CD8-positive, alpha-beta memory T cell (primary cell): ENCODE measurements around the gene VARS1. TPM values are rescaled to one million over a fixed set of nuclear protein-coding genes. Genes with fewer than 3 reads are reported as not detected.
"Not testable (repeated sequence)": the region's sequence is repeated elsewhere in the genome, so short reads cannot be mapped to it uniquely, and the experiment has no call there.

ENCODE experiments used
- CTCF ChIA-PET: fragments of 350-600 bp; sonication (Branson Sonifier 250); formaldehyde crosslinking; loops from one replicate; lab custom pipeline; 2021; ENCODE audit warnings: antibody characterized with exemption; lab: Charles Lee
- POLR2A ChIA-PET: fragments of 350-600 bp; sonication (Branson Sonifier 250); formaldehyde crosslinking; loops from one replicate; lab custom pipeline; 2021; ENCODE audit warnings: antibody characterized with exemption; lab: Charles Lee
- DNase-seq, 5 donors: peaks; one replicate each; pipeline versions ENCODE4 v3.0.0 to v3.0.0-alpha.2; 2020 to 2022; ENCODE audit warnings: mixed read lengths in 1 of 5
- H3K27ac ChIP-seq: one replicate; pipeline ENCODE4 v1.7.0; 2013; ENCODE audit warnings: low read depth, mild to moderate bottlenecking, low read length, moderate library complexity
- H3K27me3 ChIP-seq: 2 replicates; pipeline ENCODE4 v1.7.0; 2013; ENCODE audit warnings: low read length, mild to moderate bottlenecking; ENCODE audit not compliant: insufficient read depth, poor library complexity, severe bottlenecking
- H3K36me3 ChIP-seq: 2 replicates; pipeline ENCODE4 v1.7.0; 2013; ENCODE audit warnings: mild to moderate bottlenecking, low read length, moderate library complexity; ENCODE audit not compliant: insufficient read depth
- H3K4me1 ChIP-seq: 2 replicates; pipeline ENCODE4 v1.7.0; 2013; ENCODE audit warnings: mild to moderate bottlenecking, low read length, moderate library complexity; ENCODE audit not compliant: insufficient read depth
- H3K4me3 ChIP-seq: 2 replicates; pipeline ENCODE4 v1.7.0; 2013; ENCODE audit warnings: mild to moderate bottlenecking, low read length
- H3K9me3 ChIP-seq: 2 replicates; pipeline ENCODE4 v1.7.0; 2013; ENCODE audit warnings: mild to moderate bottlenecking, low read length
- H3K27ac Mint-ChIP-seq, 8 donors: one replicate each; pipeline ENCODE4 v1.8.0; 2020 to 2021; ENCODE audit warnings: mixed read lengths in 8 of 8, mild to moderate bottlenecking in 6 of 8, inconsistent platforms in 3 of 8, moderate library complexity in 3 of 8
- H3K27me3 Mint-ChIP-seq, 2 donors: one replicate each; pipeline ENCODE4 v1.8.0; 2020 to 2021; ENCODE audit warnings: mixed read lengths in 2 of 2, mild to moderate bottlenecking in 1 of 2, moderate library complexity in 1 of 2
- H3K36me3 Mint-ChIP-seq, 3 donors: one replicate each; pipeline ENCODE4 v1.8.0; 2020 to 2021; ENCODE audit warnings: mixed read lengths in 3 of 3, inconsistent platforms in 1 of 3, mild to moderate bottlenecking in 1 of 3
- H3K4me1 Mint-ChIP-seq, 3 donors: one replicate each; pipeline ENCODE4 v1.8.0; 2020 to 2021; ENCODE audit warnings: mixed read lengths in 3 of 3, inconsistent platforms in 1 of 3, mild to moderate bottlenecking in 1 of 3
- H3K4me3 Mint-ChIP-seq, 7 donors: one replicate each; pipeline ENCODE4 v1.8.0; 2020 to 2021; ENCODE audit warnings: mixed read lengths in 7 of 7, mild to moderate bottlenecking in 6 of 7, moderate library complexity in 4 of 7, inconsistent platforms in 2 of 7
- H3K9me3 Mint-ChIP-seq, 5 donors: one replicate each; pipeline ENCODE4 v1.8.0; 2020 to 2022; ENCODE audit warnings: mixed read lengths in 5 of 5, mild to moderate bottlenecking in 3 of 5, moderate library complexity in 2 of 5, inconsistent platforms in 1 of 5
- polyA plus RNA-seq: library from polyadenylated mRNA; unstranded; fragments of 300-500 nt; fragmentation: Illumina TruSeq; gene quantifications from one replicate; pipeline ENCODE4 v1.2.3, GENCODE V29; 2021
- total RNA-seq, 2 experiments: library from RNA; stranded (reverse); gene quantifications; one replicate each; pipeline ENCODE4 v1.2.3, GENCODE V29; 2021

The VARS1 gene
- total and polyA plus RNA-seq, 3 experiments from 2014 or later = 47.5 to 180 (median 179) TPM

DNA sequence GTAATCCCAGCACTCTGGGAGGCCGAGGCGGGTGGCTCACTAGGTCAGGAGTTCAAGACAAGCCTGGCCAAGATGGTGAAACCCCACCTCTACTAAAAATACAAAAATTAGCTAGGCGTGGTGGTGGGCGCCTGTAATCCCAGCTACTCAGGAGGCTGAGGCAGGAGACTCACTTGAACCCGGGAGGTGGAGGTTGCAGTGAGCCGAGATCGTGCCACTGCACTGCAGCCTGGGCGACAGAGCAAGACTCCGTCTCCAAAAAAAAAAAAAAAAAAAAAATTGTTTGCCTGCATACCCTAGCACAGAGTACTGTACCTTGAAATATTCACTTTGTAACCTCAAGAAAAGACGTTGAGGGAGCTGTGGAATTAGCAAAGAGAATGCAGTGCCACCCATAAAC, 24.8 kb upstream of the VARS1 start:
- H3K36me3 ChIP-seq, H3K9me3 Mint-ChIP-seq, H3K27ac ChIP-seq, H3K4me3 ChIP-seq, H3K27me3 ChIP-seq, H3K9me3 ChIP-seq, POLR2A ChIA-PET, DNase-seq, H3K27me3 Mint-ChIP-seq: not testable (repeated sequence)
- Mint-ChIP-seq H3K4me3 (peak overlapping the region in 6 of 7 donors; percentile 36 to 97 (median 94)), H3K4me1 (peaks cover 41 to 64% (median 50%) of the 10 kb centered on the region in 3 donors), H3K36me3 (peaks cover 0 to 13% (median 0%) of the 10 kb centered on the region in 3 donors), H3K27ac (peak overlapping the region in 3 of 8 donors; percentile 32 to 98 (median 35))
- H3K4me1 ChIP-seq = peaks cover 42% of the 10 kb centered on the region
- CTCF ChIA-PET = interaction anchor here (1.1 to 2.1 kb wide), 3 partner anchors 14 to 87 kb away, joined by 3 to 9 read pairs (median 3); partner anchors contain the start of gene LSM2

DNA sequence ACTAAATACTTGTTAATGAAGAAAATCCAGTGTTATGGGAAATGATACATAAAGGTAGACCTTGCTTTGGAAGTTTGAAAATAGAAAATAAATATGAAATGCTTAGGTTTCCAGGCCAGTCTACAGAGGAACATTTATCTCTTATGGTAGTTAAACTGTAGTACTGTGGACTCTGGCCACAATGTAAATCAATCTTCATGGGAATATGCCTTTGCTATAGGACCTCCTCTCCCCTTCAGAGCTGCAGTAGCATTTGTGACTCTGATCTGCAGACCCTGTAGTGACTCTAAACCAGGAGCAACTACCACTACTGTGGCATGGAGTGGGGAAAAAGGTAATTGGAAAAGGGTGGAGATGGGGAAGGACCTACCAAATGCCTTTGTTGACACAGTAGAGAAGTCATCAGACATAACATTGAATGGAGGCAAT, 24.3 kb upstream of the VARS1 start:
- Mint-ChIP-seq H3K27ac (peak overlapping the region in 6 of 8 donors; percentile 32 to 75 (median 56)), H3K9me3 (no peaks in the 10 kb centered on the region)
- H3K4me1 ChIP-seq = peaks cover 42% of the 10 kb centered on the region

GRCh38 chr6:31817929-31818511, 22.5 kb upstream of the VARS1 start:
- not testable (repeated sequence) for H3K9me3 ChIP-seq, H3K9me3 Mint-ChIP-seq, H3K36me3 ChIP-seq, H3K27me3 Mint-ChIP-seq, DNase-seq, H3K27me3 ChIP-seq
- H3K4me1 Mint-ChIP-seq = peaks cover 44 to 63% (median 60%) of the 10 kb centered on the region in 3 donors
- H3K36me3 Mint-ChIP-seq = peaks cover 0 to 20% (median 0%) of the 10 kb centered on the region in 3 donors
- ChIA-PET POLR2A (interaction anchor here (0.5 to 1.4 kb wide), 11 partner anchors 8 to 224 kb away, joined by 3 to 12 read pairs (median 5); partner anchors contain the start of genes ABHD16A, GPANK1, HSPA1B and LSM2), CTCF (interaction anchor here (0.7 to 2.0 kb wide), 11 partner anchors 8 to 88 kb away, joined by 3 to 13 read pairs (median 5); partner anchors contain the start of genes DDAH2 and LSM2)
- peak overlapping the region; percentile 88 for H3K4me3 ChIP-seq
- peak overlapping the region; percentile 83 to 90 (median 88) for H3K4me3 Mint-ChIP-seq
- H3K27ac ChIP-seq = peak overlapping the region; percentile 74
- H3K4me1 ChIP-seq = peaks cover 51% of the 10 kb centered on the region
- H3K27ac Mint-ChIP-seq = peak overlapping the region; percentile 77 to 97 (median 82)

More for the DNA sequence above, 24.3 kb upstream of the VARS1 start:
- peaks cover 0 to 17% (median 0%) of the 10 kb centered on the region in 3 donors for H3K36me3 Mint-ChIP-seq
- peak overlapping the region; percentile 49 to 85 (median 70) for H3K4me3 Mint-ChIP-seq
- CTCF ChIA-PET = interaction anchor here (0.6 to 2.1 kb wide), 4 partner anchors 14 to 176 kb away, joined by 3 to 9 read pairs (median 3); partner anchors contain the start of gene LSM2
- Histone ChIP-seq H3K9me3 (no peaks in the 10 kb centered on the region), H3K36me3 (no peaks in the 10 kb centered on the region), H3K27me3 (no peaks in the 10 kb centered on the region), H3K27ac (peak overlapping the region; percentile 63), H3K4me3 (no peak overlapping the region)
- H3K27me3 Mint-ChIP-seq = no peaks in the 10 kb centered on the region
- no peak for DNase-seq
- H3K4me1 Mint-ChIP-seq = peaks cover 38 to 59% (median 48%) of the 10 kb centered on the region in 3 donors
- POLR2A ChIA-PET = interaction anchor here (0.6 kb wide), 2 partner anchors 81 to 159 kb away, joined by 3 read pairs; partner anchors contain the start of gene C6orf47

- POLR2A ChIA-PET = interaction anchor here (0.6 to 1.4 kb wide), 11 partner anchors 9 to 226 kb away, joined by 3 to 12 read pairs (median 5); partner anchors contain the start of genes ABHD16A, GPANK1, HSPA1B and LSM2
- peak overlapping the region; percentile 88 for H3K4me3 ChIP-seq
- H3K27me3 Mint-ChIP-seq, H3K36me3 ChIP-seq, H3K27me3 ChIP-seq, H3K9me3 Mint-ChIP-seq, H3K9me3 ChIP-seq: not testable (repeated sequence)
- Mint-ChIP-seq H3K4me1 (peaks cover 45 to 63% (median 60%) of the 10 kb centered on the region in 3 donors), H3K27ac (peak overlapping the region; percentile 77 to 97 (median 82)), H3K4me3 (peak overlapping the region; percentile 83 to 90 (median 88)), H3K36me3 (peaks cover 0 to 19% (median 0%) of the 10 kb centered on the region in 3 donors)
- peaks cover 48% of the 10 kb centered on the region for H3K4me1 ChIP-seq
- DNase-seq = peak in 1 of 5 donors; percentile 62
- CTCF ChIA-PET = interaction anchor here (0.7 to 2.0 kb wide), 11 partner anchors 9 to 88 kb away, joined by 3 to 13 read pairs (median 5); partner anchors contain the start of genes DDAH2, HSPA1B and LSM2
- peak overlapping the region; percentile 74 for H3K27ac ChIP-seq
Measured at GRCh38 chr6:31817133-31817928, 21.8 kb upstream of the VARS1 start.

DNA sequence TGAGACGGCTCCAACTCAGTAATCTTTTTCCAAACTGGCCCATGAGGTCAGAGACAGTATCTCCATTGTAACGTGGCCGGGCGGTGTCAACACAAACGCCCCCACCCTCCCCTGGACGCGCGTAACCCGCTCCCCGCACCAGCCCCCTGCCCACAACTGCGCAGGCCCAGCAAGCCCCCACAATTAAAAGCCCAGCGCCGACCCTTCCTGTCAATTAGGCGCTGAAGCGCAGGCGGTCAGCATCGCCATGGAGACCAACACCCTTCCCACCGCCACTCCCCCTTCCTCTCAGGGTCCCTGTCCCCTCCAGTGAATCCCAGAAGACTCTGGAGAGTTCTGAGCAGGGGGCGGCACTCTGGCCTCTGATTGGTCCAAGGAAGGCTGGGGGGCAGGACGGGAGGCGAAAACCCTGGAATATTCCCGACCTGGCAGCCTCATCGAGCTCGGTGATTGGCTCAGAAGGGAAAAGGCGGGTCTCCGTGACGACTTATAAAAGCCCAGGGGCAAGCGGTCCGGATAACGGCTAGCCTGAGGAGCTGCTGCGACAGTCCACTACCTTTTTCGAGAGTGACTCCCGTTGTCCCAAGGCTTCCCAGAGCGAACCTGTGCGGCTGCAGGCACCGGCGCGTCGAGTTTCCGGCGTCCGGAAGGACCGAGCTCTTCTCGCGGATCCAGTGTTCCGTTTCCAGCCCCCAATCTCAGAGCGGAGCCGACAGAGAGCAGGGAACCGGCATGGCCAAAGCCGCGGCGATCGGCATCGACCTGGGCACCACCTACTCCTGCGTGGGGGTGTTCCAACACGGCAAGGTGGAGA, 19.7 kb upstream of the VARS1 start, which contains the start of the genes HSPA1A and HSPA1L:
Gene HSPA1A, plus strand, starts transcription at position 519 of the 814 bp plus-strand sequence. Its CDS starts 214 bp downstream, at position 733.
Gene HSPA1L, minus strand, starts transcription at position 259 of the 814 bp plus-strand sequence. CDS start 3,311 bp downstream, outside the sequence.
- peaks cover 41 to 58% (median 52%) of the 10 kb centered on the region in 3 donors for H3K4me1 Mint-ChIP-seq
- no peaks in the 10 kb centered on the region for H3K9me3 ChIP-seq
- no peaks in the 10 kb centered on the region for H3K9me3 Mint-ChIP-seq
- H3K36me3 ChIP-seq = peaks cover 7% of the 10 kb centered on the region
- H3K27me3 Mint-ChIP-seq = no peaks in the 10 kb centered on the region
- H3K27ac ChIP-seq = peak within 1 kb of the TSS; percentile 88
- POLR2A ChIA-PET = interaction anchor here (0.6 to 1.9 kb wide), 11 partner anchors 9 to 256 kb away, joined by 3 to 18 read pairs (median 5); partner anchors contain the start of genes DXO, HSPA1B, LSM2 and NEU1
- H3K4me1 ChIP-seq = peaks cover 36% of the 10 kb centered on the region
- CTCF ChIA-PET = interaction anchor here (0.8 to 1.9 kb wide), 8 partner anchors 9 to 162 kb away, joined by 3 to 9 read pairs (median 4); partner anchors contain the start of genes BAG6 and LSM2
- H3K4me3 ChIP-seq = peak within 1 kb of the TSS; percentile 70
- peaks cover 4 to 32% (median 6%) of the 10 kb centered on the region in 3 donors for H3K36me3 Mint-ChIP-seq
- H3K4me3 Mint-ChIP-seq = peak within 1 kb of the TSS; percentile 93 to 99 (median 96)
- H3K27me3 ChIP-seq = no peaks in the 10 kb centered on the region
- H3K27ac Mint-ChIP-seq = peak within 1 kb of the TSS; percentile 89 to 97 (median 94)
- peak; percentile 35 to 70 (median 49) for DNase-seq

DNA sequence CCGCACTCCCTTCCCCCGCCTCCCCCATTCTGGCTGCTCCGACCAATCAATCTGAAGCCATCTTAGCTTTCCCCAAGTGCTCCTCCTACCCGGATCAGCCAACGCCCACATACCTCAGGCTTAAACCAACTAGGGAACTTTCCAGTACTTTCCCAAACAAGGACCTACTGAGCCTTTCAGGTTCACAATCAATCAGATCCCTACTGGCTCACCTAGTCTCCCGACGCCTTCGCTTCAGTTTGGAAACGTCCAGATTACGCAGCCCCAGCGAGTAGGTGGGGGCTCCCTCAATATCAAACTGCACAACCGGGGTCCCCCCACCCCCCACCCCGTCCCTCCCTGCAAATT, 19.1 kb upstream of the VARS1 start:
- no peaks in the 10 kb centered on the region for H3K27me3 ChIP-seq
- H3K36me3 ChIP-seq = peaks cover 8% of the 10 kb centered on the region
- peak; percentile 54 to 79 (median 69) for DNase-seq
- H3K27ac ChIP-seq = peak overlapping the region; percentile 85
- ChIA-PET POLR2A (interaction anchor here (0.6 to 1.9 kb wide), 14 partner anchors 8 to 255 kb away, joined by 3 to 18 read pairs (median 4); partner anchors contain the start of genes HSPA1B, LSM2, NEU1 and VARS1), CTCF (interaction anchor here (0.6 to 3.2 kb wide), 12 partner anchors 8 to 162 kb away, joined by 3 to 13 read pairs (median 4); partner anchors contain the start of genes BAG6, LSM2 and VARS1)
- Mint-ChIP-seq H3K4me3 (peak overlapping the region; percentile 93 to 99 (median 96)), H3K4me1 (peaks cover 38 to 58% (median 51%) of the 10 kb centered on the region in 3 donors), H3K9me3 (no peaks in the 10 kb centered on the region), H3K27me3 (no peaks in the 10 kb centered on the region), H3K27ac (peak overlapping the region; percentile 89 to 97 (median 94)), H3K36me3 (peaks cover 8 to 36% (median 9%) of the 10 kb centered on the region in 3 donors)
- H3K9me3 ChIP-seq = no peaks in the 10 kb centered on the region
- peak overlapping the region; percentile 70 for H3K4me3 ChIP-seq
- peaks cover 30% of the 10 kb centered on the region for H3K4me1 ChIP-seq
